Stomach (tissue), 9 donors: Measurements from ENCODE around the gene PSRC1. TPM values are rescaled to one million over a fixed set of nuclear protein-coding genes. Genes with fewer than 3 reads are reported as not detected.

Experiments used
- DNase-seq, 2 donors: peaks; one replicate each; pipeline versions ENCODE4 v3.0.0 to v3.0.0-alpha.2; 2013 to 2019
- H3K27ac ChIP-seq, 5 donors: fragments of 200-600 bp in 4 of 5; sonication (generic) in 4 of 5; one replicate each; pipeline ENCODE4 v1.5.1; 2013 to 2019; ENCODE audit warnings: mild to moderate bottlenecking in 1 of 5, moderate library complexity in 1 of 5
- H3K27me3 ChIP-seq, 3 donors: fragments of 200-600 bp; sonication (generic); one replicate each; pipeline ENCODE4 v1.5.1; 2017 to 2019; ENCODE audit warnings: mixed run types in 1 of 3
- H3K36me3 ChIP-seq, 4 donors: fragments of 200-600 bp; sonication (generic); 1 replicate in 3 of 4; 2 replicates in 1 of 4; pipeline ENCODE4 v1.5.1; 2016 to 2019
- H3K4me1 ChIP-seq, 4 donors: fragments of 200-600 bp; sonication (generic); one replicate each; pipeline ENCODE4 v1.5.1; 2016 to 2019
- H3K4me3 ChIP-seq, 4 donors: fragments of 200-600 bp; sonication (generic) in 3 of 4; one replicate each; pipeline ENCODE4 v1.5.1; 2016 to 2019; ENCODE audit warnings: mild to moderate bottlenecking in 1 of 4
- H3K9me3 ChIP-seq, 4 donors: fragments of 200-600 bp; sonication (generic); one replicate each; pipeline ENCODE4 v1.5.1; 2016 to 2019
- CTCF ChIP-seq, 7 experiments: fragments of 450-650 bp in 4 of 7; fragments of 200-600 bp in 3 of 7; sonication (generic) in 3 of 7; IDR thresholded peaks; one replicate each; pipeline ENCODE4 v1.5.1; 2016 to 2019; ENCODE audit warnings: antibody characterized with exemption in 7 of 7, control low read depth in 2 of 7, mild to moderate bottlenecking in 1 of 7
- EP300 ChIP-seq: sonication (generic); formaldehyde crosslinking; IDR thresholded peaks from one replicate; pipeline ENCODE4 v1.6.1; 2017; ENCODE audit warnings: antibody characterized with exemption
- POLR2A ChIP-seq, 4 donors: fragments of 450-650 bp; IDR thresholded peaks; one replicate each; pipeline ENCODE4 v1.6.1; 2016; ENCODE audit warnings: antibody characterized with exemption in 4 of 4, control low read depth in 2 of 4, mild to moderate bottlenecking in 1 of 4, moderate library complexity in 1 of 4
- POLR2AphosphoS5 ChIP-seq, 3 donors: sonication (generic); formaldehyde crosslinking; IDR thresholded peaks; one replicate each; pipeline ENCODE4 v1.6.1; 2016; ENCODE audit warnings: antibody characterized with exemption in 3 of 3
- WGBS, 5 donors: extraction: QIAGEN DNeasy Blood & Tissue Kit in 3 of 5; methylation state at CpG; one replicate each; pipeline versions ENCODE4 v1.1.5 to v1.1.7; 2013 to 2018; 5-methylcytosine and 5-hydroxymethylcytosine counted together
- intact Hi-C: fragments of 100-400 bp; cut with DNase I; formaldehyde crosslinking; loops from one replicate; pipeline ENCODE4 v1.15.1; 2023; ENCODE audit warnings: low total_unique reads
- polyA plus RNA-seq, 3 donors: library from polyadenylated mRNA; stranded (reverse); fragments of 200-250 nt; gene quantifications; one replicate each; pipeline ENCODE4 v1.2.3, GENCODE V29; 2013
- total RNA-seq, 5 donors: library from RNA; depleted of rRNA; stranded (reverse); fragments of >200 nt; gene quantifications; one replicate each; pipeline versions ENCODE4 v1.1.0 to v1.2.3, GENCODE V29; 2014 to 2016
- donor health status: healthy with polysubstance abuse.
- donor health status: Bipolar disorder and iron deficiency.
- donor health status: healthy.

The PSRC1 gene
- total and polyA plus RNA-seq, 8 donors, result 0.29 to 18.7 (median 3.6) TPM; not detected in 1

- Histone ChIP-seq H3K36me3 (peaks cover 41 to 100% (median 100%) of the 10 kb centered on the region in 4 donors), H3K4me1 (no peaks in the 10 kb centered on the region), H3K9me3 (no peaks in the 10 kb centered on the region), H3K27me3 (no peaks in the 10 kb centered on the region), H3K4me3 (no peak overlapping the region), H3K27ac (no peak overlapping the region)
- TF ChIP-seq POLR2AphosphoS5 (IDR thresholded peaks at IDR 0.05) (no peak), POLR2A (IDR thresholded peaks at IDR 0.05) (no peak), EP300 (no peak), CTCF (IDR thresholded peaks at IDR 0.05) (no peak)
- WGBS, 5 donors, result 87 to 96% (median 91%) methylated on average over 3 of the region's 3 CpGs
- DNase-seq, result no peak
- intact Hi-C loops, result no loop called here
Measured at GRCh38 chr1:109319114-109319513, 36.2 kb upstream of the PSRC1 start.

GRCh38 chr1:109316506-109316905 lies 33.6 kb upstream of the PSRC1 start:
- no peak for DNase-seq
- intact Hi-C loops, result no loop called here
- Histone ChIP-seq H3K27ac (no peak overlapping the region), H3K9me3 (no peaks in the 10 kb centered on the region), H3K27me3 (no peaks in the 10 kb centered on the region), H3K4me1 (no peaks in the 10 kb centered on the region), H3K36me3 (peaks cover 31 to 97% (median 94%) of the 10 kb centered on the region in 4 donors), H3K4me3 (no peak overlapping the region)
- no peak for TF ChIP-seq CTCF (IDR thresholded peaks at IDR 0.05)
- TF ChIP-seq POLR2A (IDR thresholded peaks at IDR 0.05), result no peak
- no peak for TF ChIP-seq EP300
- no peak for TF ChIP-seq POLR2AphosphoS5 (IDR thresholded peaks at IDR 0.05)
- WGBS, 5 donors, result 73 to 88% (median 88%) methylated on average over 1 of the region's 1 CpG

GRCh38 chr1:109315288-109315687 lies 32.3 kb upstream of the PSRC1 start:
- intact Hi-C loops, result no loop called here
- TF ChIP-seq EP300 (no peak), POLR2AphosphoS5 (IDR thresholded peaks at IDR 0.05) (no peak)
- 78 to 97% (median 92%) methylated on average over 4 of the region's 4 CpGs for WGBS, 5 donors
- DNase-seq, result no peak
- Histone ChIP-seq H3K9me3 (no peaks in the 10 kb centered on the region), H3K4me1 (no peaks in the 10 kb centered on the region), H3K36me3 (peaks cover 24 to 96% (median 91%) of the 10 kb centered on the region in 4 donors), H3K27me3 (no peaks in the 10 kb centered on the region), H3K4me3 (no peak overlapping the region), H3K27ac (no peak overlapping the region)

- H3K27me3 ChIP-seq, result no peaks in the 10 kb centered on the region
- H3K4me1 ChIP-seq, result no peaks in the 10 kb centered on the region
- DNase-seq, result no peak
- no peak overlapping the region for H3K4me3 ChIP-seq
- peaks cover 22 to 93% (median 86%) of the 10 kb centered on the region in 4 donors for H3K36me3 ChIP-seq
- H3K27ac ChIP-seq, result no peak overlapping the region
- intact Hi-C loops, result no loop called here
- 90 to 100% (median 100%) methylated on average over 1 of the region's 1 CpG for WGBS, 5 donors
- H3K9me3 ChIP-seq, result no peaks in the 10 kb centered on the region
- TF ChIP-seq CTCF (IDR thresholded peaks at IDR 0.05) (no peak), POLR2A (IDR thresholded peaks at IDR 0.05) (no peak), POLR2AphosphoS5 (IDR thresholded peaks at IDR 0.05) (no peak), EP300 (no peak)
Measured at GRCh38 chr1:109314795-109315194, 31.9 kb upstream of the PSRC1 start.

GRCh38 chr1:109312978-109313775 lies 30.2 kb upstream of the PSRC1 start:
- H3K36me3 ChIP-seq, result peaks cover 14 to 77% (median 70%) of the 10 kb centered on the region in 4 donors
- no peaks in the 10 kb centered on the region for H3K27me3 ChIP-seq
- no peak for TF ChIP-seq EP300
- TF ChIP-seq POLR2A (IDR thresholded peaks at IDR 0.05), result no peak
- TF ChIP-seq POLR2AphosphoS5 (IDR thresholded peaks at IDR 0.05), result no peak
- no peak for TF ChIP-seq CTCF (IDR thresholded peaks at IDR 0.05)
- DNase-seq, result no peak
- no peak overlapping the region for H3K4me3 ChIP-seq
- intact Hi-C loops, result no loop called here
- H3K4me1 ChIP-seq, result no peaks in the 10 kb centered on the region
- 81 to 94% (median 89%) methylated on average over 12 of the region's 12 CpGs for WGBS, 5 donors
- H3K27ac ChIP-seq, result no peak overlapping the region
- H3K9me3 ChIP-seq, result no peaks in the 10 kb centered on the region
